Measurements from ENCODE around the gene DAPL1. TPM values are rescaled to one million over a fixed set of nuclear protein-coding genes. Genes with fewer than 3 reads are reported as not detected.

Gene DAPL1
- total and polyA plus RNA-seq, 2 donors (not counting 1 experiment from before 2014, with no cell fraction given): not detected

- Histone ChIP-seq H3K4me2 (replicated peaks; ENCODE audit: low read depth, low read length, poor library complexity, severe bottlenecking) (no peak overlapping the region), H2AFZ (ENCODE audit: insufficient read depth, low read depth, low read length, poor library complexity, severe bottlenecking) (no peak overlapping the region), H3K4me1 (ENCODE audit: control insufficient read depth in 2 of 2, insufficient read depth in 2 of 2, low read length in 2 of 2) (no peaks in the 10 kb centered on the region), H4K20me1 (ENCODE audit: control insufficient read depth, insufficient read depth, low read length, poor library complexity, severe bottlenecking) (no peaks in the 10 kb centered on the region), H3K9ac (ENCODE audit: low read length) (no peak overlapping the region), H3K27me3 (replicated peaks in 1 of 4; ENCODE audit: control extremely low read depth in 1 of 4, control insufficient read depth in 3 of 4, insufficient read depth in 4 of 4, low read length in 3 of 4) (peaks cover 0 to 7% (median 6%) of the 10 kb centered on the region in 4 experiments), H3K4me3 (ENCODE audit: control extremely low read depth in 1 of 5, extremely low read depth in 1 of 5, insufficient read depth in 1 of 5, low read depth in 2 of 5, low read length in 4 of 5) (no peak overlapping the region), H3K79me2 (ENCODE audit: control insufficient read depth, insufficient read depth, low read length) (no peaks in the 10 kb centered on the region), H3K27ac (ENCODE audit: low read length in 2 of 2) (no peak overlapping the region), H3K36me3 (replicated peaks in 1 of 2; ENCODE audit: control extremely low read depth in 1 of 2, control insufficient read depth in 1 of 2, extremely low read depth in 1 of 2, insufficient read depth in 2 of 2, low read length in 1 of 2) (no peaks in the 10 kb centered on the region), H3K9me3 (ENCODE audit: control extremely low read depth in 1 of 3, control insufficient read depth in 2 of 3, insufficient read depth in 1 of 3, low read length in 2 of 3) (no peaks in the 10 kb centered on the region)
- H3K4me3 Mint-ChIP-seq: no peak overlapping the region
- H3K9me3 Mint-ChIP-seq (ENCODE audit: insufficient read depth): no peaks in the 10 kb centered on the region
- WGBS (ENCODE audit: insufficient coverage): 100% methylated on average over 1 of the region's 3 CpGs
- no peak for ATAC-seq (ENCODE audit: low read depth)
- no peak for TF ChIP-seq EZH2 (IDR thresholded peaks at IDR 0.05; ENCODE audit: borderline replicate concordance, insufficient read depth, low read depth, low read length, poor library complexity, severe bottlenecking)
- TF ChIP-seq, protein P1, sequence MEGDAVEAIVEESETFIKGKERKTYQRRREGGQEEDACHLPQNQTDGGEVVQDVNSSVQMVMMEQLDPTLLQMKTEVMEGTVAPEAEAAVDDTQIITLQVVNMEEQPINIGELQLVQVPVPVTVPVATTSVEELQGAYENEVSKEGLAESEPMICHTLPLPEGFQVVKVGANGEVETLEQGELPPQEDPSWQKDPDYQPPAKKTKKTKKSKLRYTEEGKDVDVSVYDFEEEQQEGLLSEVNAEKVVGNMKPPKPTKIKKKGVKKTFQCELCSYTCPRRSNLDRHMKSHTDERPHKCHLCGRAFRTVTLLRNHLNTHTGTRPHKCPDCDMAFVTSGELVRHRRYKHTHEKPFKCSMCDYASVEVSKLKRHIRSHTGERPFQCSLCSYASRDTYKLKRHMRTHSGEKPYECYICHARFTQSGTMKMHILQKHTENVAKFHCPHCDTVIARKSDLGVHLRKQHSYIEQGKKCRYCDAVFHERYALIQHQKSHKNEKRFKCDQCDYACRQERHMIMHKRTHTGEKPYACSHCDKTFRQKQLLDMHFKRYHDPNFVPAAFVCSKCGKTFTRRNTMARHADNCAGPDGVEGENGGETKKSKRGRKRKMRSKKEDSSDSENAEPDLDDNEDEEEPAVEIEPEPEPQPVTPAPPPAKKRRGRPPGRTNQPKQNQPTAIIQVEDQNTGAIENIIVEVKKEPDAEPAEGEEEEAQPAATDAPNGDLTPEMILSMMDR (IDR thresholded peaks at IDR 0.05): no peak
- no peak overlapping the region for H3K27ac Mint-ChIP-seq
- POLR2A ChIA-PET: no interaction called here
- H3K27me3 Mint-ChIP-seq: peaks cover 9% of the 10 kb centered on the region
- intact Hi-C loops (cut with micrococcal nuclease): no loop called here
- DNase-seq: no peak
- no peaks in the 10 kb centered on the region for H3K4me1 Mint-ChIP-seq
- CTCF ChIA-PET: no interaction called here
These were observed 18.0 kb upstream of the DAPL1 start for GRCh38 chr2:158777077-158777476.

GRCh38 chr2:158778243-158778642, 16.9 kb upstream of the DAPL1 start:
- no peak for TF ChIP-seq EZH2 (IDR thresholded peaks at IDR 0.05; ENCODE audit: borderline replicate concordance, insufficient read depth, low read depth, low read length, poor library complexity, severe bottlenecking)
- TF ChIP-seq, protein P1 (IDR thresholded peaks at IDR 0.05): no peak
- Mint-ChIP-seq H3K9me3 (ENCODE audit: insufficient read depth) (no peaks in the 10 kb centered on the region), H3K27ac (no peak overlapping the region), H3K27me3 (peaks cover 15% of the 10 kb centered on the region), H3K4me1 (no peaks in the 10 kb centered on the region), H3K4me3 (no peak overlapping the region)
- Histone ChIP-seq H3K4me1 (ENCODE audit: control insufficient read depth in 2 of 2, insufficient read depth in 2 of 2, low read length in 2 of 2) (no peaks in the 10 kb centered on the region), H3K9me3 (ENCODE audit: control extremely low read depth in 1 of 3, control insufficient read depth in 2 of 3, insufficient read depth in 1 of 3, low read length in 2 of 3) (no peaks in the 10 kb centered on the region), H4K20me1 (ENCODE audit: control insufficient read depth, insufficient read depth, low read length, poor library complexity, severe bottlenecking) (no peaks in the 10 kb centered on the region), H3K4me3 (ENCODE audit: control extremely low read depth in 1 of 5, extremely low read depth in 1 of 5, insufficient read depth in 1 of 5, low read depth in 2 of 5, low read length in 4 of 5) (no peak overlapping the region), H3K27me3 (replicated peaks in 1 of 4; ENCODE audit: control extremely low read depth in 1 of 4, control insufficient read depth in 3 of 4, insufficient read depth in 4 of 4, low read length in 3 of 4) (peaks cover 0 to 10% (median 6%) of the 10 kb centered on the region in 4 experiments), H2AFZ (ENCODE audit: insufficient read depth, low read depth, low read length, poor library complexity, severe bottlenecking) (no peak overlapping the region), H3K4me2 (replicated peaks; ENCODE audit: low read depth, low read length, poor library complexity, severe bottlenecking) (no peak overlapping the region), H3K27ac (ENCODE audit: low read length in 2 of 2) (no peak overlapping the region), H3K79me2 (ENCODE audit: control insufficient read depth, insufficient read depth, low read length) (no peaks in the 10 kb centered on the region), H3K36me3 (replicated peaks in 1 of 2; ENCODE audit: control extremely low read depth in 1 of 2, control insufficient read depth in 1 of 2, extremely low read depth in 1 of 2, insufficient read depth in 2 of 2, low read length in 1 of 2) (no peaks in the 10 kb centered on the region), H3K9ac (ENCODE audit: low read length) (no peak overlapping the region)
- no CpG with 5 or more reads among the region's 2 CpGs for WGBS (ENCODE audit: insufficient coverage)
- CTCF ChIA-PET: no interaction called here
- DNase-seq: no peak
- no peak for ATAC-seq (ENCODE audit: low read depth)
- intact Hi-C loops (cut with micrococcal nuclease): no loop called here
- POLR2A ChIA-PET: no interaction called here

Data from B cell (primary cell).